Activated CD4-positive, alpha-beta T cell treated with anti-CD3 and anti-CD28 coated beads, Interleukin-2, amount 50 U/mL, for 24 hours (primary cell): Measurements from ENCODE around the gene SPATA18.
"Not testable (repeated sequence)": the region's sequence is repeated elsewhere in the genome, so short reads cannot be mapped to it uniquely, and the experiment has no call there.

Experiments used
- DNase-seq, 2 donors: peaks; one replicate each; pipeline ENCODE4 v3.0.0-alpha.2; 2020; ENCODE audit warnings: low read depth in 1 of 2, low spot score in 1 of 2

SPATA18 gene

GRCh38 chr4:52106191-52106590, 55.1 kb downstream of the SPATA18 start:
- no peak for DNase-seq

DNA sequence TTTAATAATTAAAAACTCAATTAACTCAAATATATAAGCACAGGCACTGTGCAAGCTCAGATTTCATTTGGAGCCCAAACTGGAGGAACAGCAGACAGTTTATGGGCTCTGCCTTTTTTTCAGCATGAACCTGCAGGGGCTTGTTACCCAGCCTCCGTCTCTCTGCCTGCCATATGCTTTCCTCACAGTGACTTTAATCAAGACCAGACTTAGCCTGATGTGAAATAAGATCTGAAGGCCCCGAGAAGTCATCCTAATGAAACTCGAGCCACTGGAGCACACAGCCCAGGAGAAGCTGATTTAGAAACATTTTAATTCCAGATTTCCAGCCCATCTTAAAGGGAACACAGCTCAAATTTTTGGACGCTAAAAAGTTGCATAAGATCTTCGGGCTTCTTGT, 55.6 kb downstream of the SPATA18 start:
- DNase-seq, result no peak

DNA sequence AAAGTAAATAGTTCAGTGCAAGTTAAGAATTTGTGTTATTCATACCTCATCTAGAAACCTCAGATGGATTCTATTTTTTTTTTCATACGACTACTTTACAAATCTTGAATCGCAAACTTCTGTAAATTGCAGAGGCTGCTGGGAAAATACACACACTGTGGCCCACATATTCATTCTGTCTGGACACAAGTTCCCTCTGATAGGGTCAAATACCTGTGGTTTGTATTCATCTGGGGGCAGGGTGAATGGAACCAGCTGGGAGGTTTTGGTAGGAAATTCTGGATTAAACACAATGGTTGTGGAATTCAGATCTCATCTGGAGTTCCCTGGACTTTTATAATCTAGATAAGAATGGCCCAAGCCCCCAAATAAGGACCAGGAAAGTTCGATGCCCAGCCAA, 56.2 kb downstream of the SPATA18 start:
- no peak for DNase-seq

- DNase-seq, result no peak
Measured at GRCh38 chr4:52107745-52108144, 56.6 kb downstream of the SPATA18 start.

DNA sequence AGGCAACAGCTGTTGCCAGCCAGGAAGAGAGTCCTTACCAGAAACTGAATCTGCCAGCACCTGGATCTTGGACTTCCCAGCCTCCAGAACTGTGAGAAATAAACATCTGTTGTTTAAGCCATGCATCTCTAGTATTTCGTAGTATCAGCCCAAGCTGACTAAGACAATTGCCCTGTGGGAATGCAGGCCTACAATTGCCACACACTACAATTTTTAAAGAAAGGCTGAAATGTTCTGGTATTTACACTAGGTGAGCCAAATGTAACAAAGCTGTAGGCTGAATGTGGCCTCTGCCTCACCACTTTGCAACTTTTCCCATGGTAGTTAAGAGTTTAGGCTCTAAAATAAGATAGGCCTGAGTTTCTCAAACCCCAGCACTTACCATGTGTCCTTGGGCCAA, 59.1 kb downstream of the SPATA18 start:
- DNase-seq, result no peak

DNA sequence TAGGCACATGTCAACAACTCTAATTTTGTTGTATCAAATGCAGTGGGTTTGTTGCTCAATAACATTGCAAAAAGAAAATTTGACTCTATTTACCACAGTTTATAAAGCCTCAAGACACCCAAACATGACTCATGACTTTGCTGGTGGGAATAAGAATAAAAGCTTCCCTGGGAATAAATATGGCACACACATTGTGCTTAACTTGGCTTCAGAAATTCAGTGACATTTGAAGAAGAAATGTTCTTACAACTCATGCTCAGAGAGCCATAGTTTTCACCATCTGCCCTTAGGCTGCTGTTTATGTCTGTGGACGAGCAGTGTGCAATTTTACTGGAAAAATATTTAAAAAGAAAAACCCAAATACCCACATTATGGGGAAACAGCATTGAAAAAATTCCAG, 60.9 kb downstream of the SPATA18 start:
- no peak for DNase-seq

DNA sequence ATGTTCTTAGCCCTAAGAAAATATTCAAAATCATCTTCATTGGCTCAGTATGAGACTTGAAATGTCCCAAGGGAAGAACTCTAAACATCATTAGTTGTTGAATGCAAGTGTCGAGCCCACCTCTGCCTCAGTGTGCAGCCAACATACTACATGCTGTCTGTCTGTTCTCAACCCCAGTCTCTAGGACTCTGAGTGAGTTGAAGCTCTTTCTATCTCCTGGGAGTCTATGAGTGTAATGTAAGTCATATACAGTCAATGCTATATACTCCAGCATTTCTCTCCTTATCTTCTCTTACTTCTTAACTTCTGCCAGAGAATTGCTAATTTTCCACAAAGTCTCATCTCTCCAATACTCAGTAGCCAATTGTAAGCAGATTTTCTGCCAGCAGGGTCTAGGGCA, 61.3 kb downstream of the SPATA18 start:
- DNase-seq, result no peak

- no peak for DNase-seq
Measured at GRCh38 chr4:52116641-52117040, 65.5 kb downstream of the SPATA18 start.

- no peak for DNase-seq
Measured at GRCh38 chr4:52126226-52126625, 75.1 kb downstream of the SPATA18 start.

DNA sequence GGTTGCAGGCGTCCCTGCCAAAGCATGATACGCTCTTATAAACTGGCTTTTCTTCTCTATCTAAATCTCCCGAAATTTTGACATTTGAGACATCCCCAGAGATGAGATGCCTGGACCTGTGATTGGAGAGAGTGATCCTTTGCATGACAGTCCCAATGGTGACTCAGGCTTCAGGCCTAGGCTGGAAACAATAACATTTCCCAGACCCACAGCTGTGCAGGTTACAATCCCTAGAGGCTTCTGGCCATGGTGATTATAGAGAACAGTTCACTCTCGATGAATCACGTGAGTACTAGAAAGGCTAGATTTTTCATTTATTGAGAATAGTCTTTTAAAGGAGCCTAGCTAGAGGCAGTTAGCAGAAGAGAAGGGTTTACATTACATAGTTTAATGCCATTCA, 75.9 kb downstream of the SPATA18 start:
- DNase-seq, result no peak

DNA sequence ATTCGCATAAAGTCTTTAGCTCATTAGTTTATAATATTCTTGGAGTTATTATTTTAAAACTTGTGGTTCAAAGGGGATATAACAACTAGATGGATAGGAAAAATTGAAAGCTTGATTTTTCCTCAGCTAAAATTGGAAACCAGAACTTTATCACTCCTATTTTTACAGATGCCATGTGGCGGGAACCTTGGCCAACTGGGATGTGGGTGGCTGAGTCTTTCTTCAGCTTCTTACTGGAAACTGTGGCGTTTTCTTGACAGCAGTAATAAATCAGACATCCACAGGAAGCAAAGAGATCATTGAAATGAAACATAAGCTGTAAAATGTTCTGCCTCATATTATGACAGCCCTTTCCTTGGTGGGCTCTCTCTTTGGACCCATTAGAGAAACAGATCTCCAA, 84.1 kb downstream of the SPATA18 start:
- DNase-seq, result no peak

DNA sequence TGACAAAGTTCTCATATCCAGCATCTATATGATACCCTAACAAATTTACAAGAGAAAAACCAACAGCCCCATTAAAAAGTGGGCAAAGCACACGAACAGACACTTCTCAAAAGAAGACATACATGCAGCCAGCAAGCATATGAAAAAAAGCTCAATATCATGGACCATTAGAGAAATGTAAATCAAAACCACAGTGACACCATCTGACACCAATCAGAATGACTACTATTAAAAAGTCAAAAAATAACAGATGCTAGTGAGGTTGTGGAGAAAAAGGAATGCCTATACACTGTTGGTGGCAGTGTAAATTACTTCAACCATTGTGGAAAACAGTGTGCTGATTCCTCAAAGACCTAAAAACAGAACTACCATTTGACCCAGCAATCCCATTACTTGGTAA, 86.0 kb downstream of the SPATA18 start:
- DNase-seq, result not testable (repeated sequence)

- DNase-seq, result no peak
Measured at GRCh38 chr4:52142816-52143215, 91.7 kb downstream of the SPATA18 start.

- DNase-seq, result no peak
Measured at GRCh38 chr4:52143815-52144214, 92.7 kb downstream of the SPATA18 start.

- DNase-seq, result no peak
Measured at GRCh38 chr4:52144372-52144771, 93.3 kb downstream of the SPATA18 start.
